ENCODE data around the gene R3HDM2.

Gene R3HDM2

GRCh38 chr12:57212701-57213057 is 218.2 kb downstream of the R3HDM2 start:
- no peak for DNase-seq

GRCh38 chr12:57211791-57212700 is 218.8 kb downstream of the R3HDM2 start:
- no peak for DNase-seq

- DNase-seq = no peak
These were observed 219.7 kb downstream of the R3HDM2 start for GRCh38 chr12:57210926-57211692.

GRCh38 chr12:57210461-57210860 is 220.4 kb downstream of the R3HDM2 start:
- no peak for DNase-seq

- no peak for DNase-seq
These were observed 220.9 kb downstream of the R3HDM2 start for GRCh38 chr12:57209916-57210315.

GRCh38 chr12:57208631-57209282 is 222.1 kb downstream of the R3HDM2 start:
- DNase-seq = no peak

- no peak for DNase-seq
These were observed 222.9 kb downstream of the R3HDM2 start for GRCh38 chr12:57207731-57208630.

GRCh38 chr12:57205931-57206330 is 224.9 kb downstream of the R3HDM2 start:
- no peak for DNase-seq

GRCh38 chr12:57205186-57205585 is 225.7 kb downstream of the R3HDM2 start:
- no peak for DNase-seq

- DNase-seq = no peak
These were observed 226.4 kb downstream of the R3HDM2 start for GRCh38 chr12:57204454-57204853.

GRCh38 chr12:57203791-57204190 is 227.1 kb downstream of the R3HDM2 start:
- DNase-seq = no peak
